GM12801 (cell line): ENCODE data around the gene CPE.

Experiments used
- CTCF ChIP-seq: IDR thresholded peaks from one replicate; pipeline ENCODE4 v1.5.1; 2011; ENCODE audit warnings: control low read depth; ENCODE audit not compliant: insufficient read length; ENCODE audit errors: extremely low read depth

The CPE gene

GRCh38 chr4:165481053-165481835 is 102.4 kb downstream of the CPE start:
- no peak for TF ChIP-seq CTCF

GRCh38 chr4:165489786-165490185 is 111.0 kb downstream of the CPE start:
- no peak for TF ChIP-seq CTCF

DNA sequence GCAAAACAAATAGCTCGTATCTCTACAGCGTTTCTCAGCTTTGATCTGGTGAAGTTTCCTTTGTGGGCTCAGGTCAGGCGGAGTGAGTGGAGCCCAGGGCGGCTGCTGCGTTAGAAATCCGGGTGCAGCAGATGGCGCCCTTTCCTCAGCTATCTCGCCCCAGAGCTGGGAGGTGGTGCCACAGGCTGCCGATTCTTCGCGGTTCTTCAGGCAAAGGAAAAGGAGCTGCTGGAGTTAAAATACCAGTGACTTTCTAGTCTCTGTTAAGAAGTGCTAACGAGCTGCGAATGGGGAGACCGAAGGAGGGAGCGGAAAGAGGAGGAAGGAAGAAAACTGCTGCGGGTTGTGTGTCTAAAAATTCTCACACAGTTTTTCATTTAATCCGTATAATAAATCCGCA is 114.6 kb downstream of the CPE start:
- no peak for TF ChIP-seq CTCF

DNA sequence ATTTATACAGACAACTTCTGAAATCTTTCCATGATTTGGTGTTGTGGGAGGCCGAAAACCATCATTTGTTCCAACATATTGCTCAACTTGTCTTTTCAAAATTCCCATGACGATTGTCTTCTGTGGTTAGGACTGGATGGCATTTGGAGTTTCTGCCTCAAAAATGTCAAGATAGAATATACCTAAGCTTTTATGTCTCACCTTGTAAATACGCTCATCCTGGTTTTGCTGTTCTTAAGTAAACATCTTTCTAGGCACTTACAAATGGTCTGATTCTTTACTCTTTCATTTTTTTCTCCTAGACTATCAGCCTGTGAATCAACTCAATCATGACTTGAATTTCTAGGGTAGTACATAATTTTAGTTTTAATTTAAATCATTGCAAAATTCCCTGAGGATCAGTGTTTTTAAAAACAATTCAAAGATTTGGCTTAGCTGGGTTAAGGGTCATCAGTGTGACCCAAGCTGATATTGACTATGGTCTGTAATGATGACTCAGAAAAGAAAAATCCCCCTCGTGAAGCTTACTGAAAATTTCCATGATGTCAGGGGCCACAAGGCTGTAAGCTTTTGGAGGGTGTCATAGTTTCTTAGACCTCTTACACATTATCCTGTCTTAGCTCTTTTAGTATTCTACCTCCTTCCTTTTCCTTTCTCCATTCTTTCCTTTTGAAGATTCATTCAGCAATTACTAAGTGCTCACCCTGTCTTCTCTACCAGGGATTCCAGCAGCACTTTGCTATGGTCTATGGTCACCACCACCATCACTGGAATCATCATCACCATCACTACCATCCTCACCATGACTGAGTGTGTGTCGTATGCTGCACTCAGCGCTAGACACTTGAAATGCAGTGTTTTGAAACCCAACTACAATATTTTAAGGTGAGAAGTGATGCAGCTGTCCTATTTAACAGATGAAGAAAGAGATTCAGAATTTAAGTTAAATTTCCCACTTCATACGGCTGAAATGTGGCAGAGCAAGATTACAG is 124.4 kb downstream of the CPE start:
- TF ChIP-seq CTCF: no peak

- no peak for TF ChIP-seq CTCF
Measured at GRCh38 chr4:165504184-165504583, 125.4 kb downstream of the CPE start.

DNA sequence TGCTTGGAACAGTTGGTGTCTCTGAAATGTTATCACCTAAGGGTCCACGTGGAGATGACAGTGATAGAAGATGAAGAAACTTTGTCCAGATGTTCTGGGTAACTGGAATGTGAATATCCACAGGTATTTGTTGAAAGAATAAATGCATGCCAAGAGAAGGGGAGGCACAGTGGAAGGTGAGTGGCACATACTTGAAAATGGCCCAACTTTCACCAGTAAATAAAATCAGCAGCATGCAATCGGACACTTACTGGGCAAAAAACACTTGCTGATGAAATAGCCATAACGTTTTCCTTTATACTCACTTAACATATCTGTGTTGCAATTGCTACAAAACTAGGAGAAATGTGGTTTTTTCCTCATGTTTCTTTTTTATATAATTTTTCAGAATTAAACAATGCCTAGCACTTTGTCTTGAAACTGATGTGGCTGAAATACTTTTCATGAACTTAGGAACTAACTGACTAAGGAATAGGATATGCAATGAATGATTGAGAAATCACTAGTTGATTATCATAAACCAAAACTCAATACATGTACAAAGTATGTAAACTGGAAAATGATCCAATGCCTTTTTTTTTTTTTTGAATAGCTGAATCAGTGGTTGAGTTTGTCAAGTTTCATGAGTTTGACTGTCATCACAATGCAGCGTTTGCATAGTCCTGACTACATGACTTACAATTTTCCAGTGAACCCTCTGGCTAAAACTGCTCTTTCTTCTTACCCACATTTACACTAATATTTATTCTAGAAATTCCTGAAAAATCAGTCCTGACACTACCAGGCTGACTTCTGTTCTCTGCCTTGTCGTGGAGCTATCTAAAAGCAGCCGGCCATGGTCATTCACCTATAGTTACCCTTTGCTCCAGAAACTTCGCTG is 127.4 kb downstream of the CPE start:
- TF ChIP-seq CTCF: no peak
